Activated gamma-delta T cell (primary cell): ENCODE measurements around the gene MAP7.

Source experiments
- DNase-seq: peaks from one replicate; lab custom pipeline; 2025; lab: John Stamatoyannopoulos, UW

The MAP7 gene

GRCh38 chr6:136529710-136530109 lies 20.5 kb downstream of the MAP7 start:
- no peak for DNase-seq

- no peak for DNase-seq
Measured at GRCh38 chr6:136528477-136528876, 21.7 kb downstream of the MAP7 start.

GRCh38 chr6:136527831-136528230 lies 22.4 kb downstream of the MAP7 start:
- DNase-seq, result no peak

- no peak for DNase-seq
Measured at GRCh38 chr6:136526937-136527336, 23.3 kb downstream of the MAP7 start.

- DNase-seq, result no peak
Measured at GRCh38 chr6:136526196-136526930, 23.9 kb downstream of the MAP7 start.

GRCh38 chr6:136525586-136526195 lies 24.5 kb downstream of the MAP7 start:
- no peak for DNase-seq

GRCh38 chr6:136524936-136525413 lies 25.2 kb downstream of the MAP7 start:
- DNase-seq, result no peak

GRCh38 chr6:136524339-136524935 lies 25.8 kb downstream of the MAP7 start:
- DNase-seq, result no peak

GRCh38 chr6:136523196-136523595 lies 27.0 kb downstream of the MAP7 start:
- DNase-seq, result no peak

GRCh38 chr6:136522636-136523035 lies 27.6 kb downstream of the MAP7 start:
- DNase-seq, result no peak

- DNase-seq, result no peak
Measured at GRCh38 chr6:136521911-136522310, 28.3 kb downstream of the MAP7 start.

GRCh38 chr6:136521427-136521826 lies 28.8 kb downstream of the MAP7 start:
- no peak for DNase-seq

- no peak for DNase-seq
Measured at GRCh38 chr6:136520517-136520916, 29.7 kb downstream of the MAP7 start.

- DNase-seq, result no peak
Measured at GRCh38 chr6:136517582-136517981, 32.6 kb downstream of the MAP7 start.

GRCh38 chr6:136517002-136517401 lies 33.2 kb downstream of the MAP7 start:
- no peak for DNase-seq

- no peak for DNase-seq
Measured at GRCh38 chr6:136514591-136514990, 35.6 kb downstream of the MAP7 start.

- DNase-seq, result no peak
Measured at GRCh38 chr6:136511926-136512325, 38.3 kb downstream of the MAP7 start.

- no peak for DNase-seq
Measured at GRCh38 chr6:136511397-136511796, 38.8 kb downstream of the MAP7 start.

GRCh38 chr6:136510782-136511181 lies 39.4 kb downstream of the MAP7 start:
- DNase-seq, result no peak

GRCh38 chr6:136510299-136510698 lies 39.9 kb downstream of the MAP7 start:
- no peak for DNase-seq

GRCh38 chr6:136508725-136509392 lies 41.4 kb downstream of the MAP7 start:
- no peak for DNase-seq

GRCh38 chr6:136506124-136506799 lies 44.0 kb downstream of the MAP7 start:
- no peak for DNase-seq
